ENCODE data around the gene AKNA.
A peak's percentile ranks its signal among the peaks of the same experiment; 100 is the strongest.

Gene AKNA, protein sequence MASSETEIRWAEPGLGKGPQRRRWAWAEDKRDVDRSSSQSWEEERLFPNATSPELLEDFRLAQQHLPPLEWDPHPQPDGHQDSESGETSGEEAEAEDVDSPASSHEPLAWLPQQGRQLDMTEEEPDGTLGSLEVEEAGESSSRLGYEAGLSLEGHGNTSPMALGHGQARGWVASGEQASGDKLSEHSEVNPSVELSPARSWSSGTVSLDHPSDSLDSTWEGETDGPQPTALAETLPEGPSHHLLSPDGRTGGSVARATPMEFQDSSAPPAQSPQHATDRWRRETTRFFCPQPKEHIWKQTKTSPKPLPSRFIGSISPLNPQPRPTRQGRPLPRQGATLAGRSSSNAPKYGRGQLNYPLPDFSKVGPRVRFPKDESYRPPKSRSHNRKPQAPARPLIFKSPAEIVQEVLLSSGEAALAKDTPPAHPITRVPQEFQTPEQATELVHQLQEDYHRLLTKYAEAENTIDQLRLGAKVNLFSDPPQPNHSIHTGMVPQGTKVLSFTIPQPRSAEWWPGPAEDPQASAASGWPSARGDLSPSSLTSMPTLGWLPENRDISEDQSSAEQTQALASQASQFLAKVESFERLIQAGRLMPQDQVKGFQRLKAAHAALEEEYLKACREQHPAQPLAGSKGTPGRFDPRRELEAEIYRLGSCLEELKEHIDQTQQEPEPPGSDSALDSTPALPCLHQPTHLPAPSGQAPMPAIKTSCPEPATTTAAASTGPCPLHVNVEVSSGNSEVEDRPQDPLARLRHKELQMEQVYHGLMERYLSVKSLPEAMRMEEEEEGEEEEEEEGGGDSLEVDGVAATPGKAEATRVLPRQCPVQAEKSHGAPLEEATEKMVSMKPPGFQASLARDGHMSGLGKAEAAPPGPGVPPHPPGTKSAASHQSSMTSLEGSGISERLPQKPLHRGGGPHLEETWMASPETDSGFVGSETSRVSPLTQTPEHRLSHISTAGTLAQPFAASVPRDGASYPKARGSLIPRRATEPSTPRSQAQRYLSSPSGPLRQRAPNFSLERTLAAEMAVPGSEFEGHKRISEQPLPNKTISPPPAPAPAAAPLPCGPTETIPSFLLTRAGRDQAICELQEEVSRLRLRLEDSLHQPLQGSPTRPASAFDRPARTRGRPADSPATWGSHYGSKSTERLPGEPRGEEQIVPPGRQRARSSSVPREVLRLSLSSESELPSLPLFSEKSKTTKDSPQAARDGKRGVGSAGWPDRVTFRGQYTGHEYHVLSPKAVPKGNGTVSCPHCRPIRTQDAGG (N-terminal part only)

DNA sequence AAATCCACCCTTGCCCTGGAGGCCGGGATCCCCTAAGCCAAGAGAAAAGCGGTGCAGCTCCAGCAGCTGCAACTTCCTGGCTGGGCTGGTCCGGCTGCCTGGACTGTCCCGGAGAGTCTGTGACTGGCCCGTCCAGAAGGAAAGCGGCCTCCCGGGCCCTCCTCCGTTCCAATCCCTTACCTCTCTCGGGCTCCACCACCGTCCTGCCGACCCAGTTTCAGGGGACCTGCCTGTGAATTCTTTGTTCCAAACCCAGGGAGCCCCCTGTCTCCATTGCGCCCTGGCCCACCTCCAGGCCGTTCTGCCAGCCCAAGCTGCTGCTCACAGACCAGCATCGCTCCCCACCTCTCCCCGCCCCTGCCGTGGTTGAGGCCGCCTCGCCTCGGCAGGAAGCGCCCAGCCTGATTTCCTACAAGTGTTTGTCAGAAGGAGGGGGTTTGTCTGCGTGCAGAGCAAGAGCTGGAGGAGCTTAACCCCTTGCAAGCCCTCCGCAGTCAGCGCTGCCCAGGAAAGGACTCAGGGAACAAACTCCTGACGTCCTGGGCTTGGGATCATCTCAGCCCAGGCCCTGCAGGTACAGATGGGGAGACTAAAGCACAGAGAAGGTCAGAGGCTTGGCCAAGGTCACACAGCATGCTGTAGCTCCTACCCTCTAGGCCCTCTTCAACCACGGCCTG, at the start of gene AKNA:
Gene AKNA, minus strand, starts transcription at position 303 of the 677 bp plus-strand sequence. CDS start 6,649 bp downstream, outside the sequence.
- no peak for FAIRE-seq
- no peak for DNase-seq (ENCODE audit: insufficient read length, low spot score)
- TF ChIP-seq POLR2A (IDR thresholded peaks at IDR 0.05; ENCODE audit: low read depth, low read length) = no peak

DNA sequence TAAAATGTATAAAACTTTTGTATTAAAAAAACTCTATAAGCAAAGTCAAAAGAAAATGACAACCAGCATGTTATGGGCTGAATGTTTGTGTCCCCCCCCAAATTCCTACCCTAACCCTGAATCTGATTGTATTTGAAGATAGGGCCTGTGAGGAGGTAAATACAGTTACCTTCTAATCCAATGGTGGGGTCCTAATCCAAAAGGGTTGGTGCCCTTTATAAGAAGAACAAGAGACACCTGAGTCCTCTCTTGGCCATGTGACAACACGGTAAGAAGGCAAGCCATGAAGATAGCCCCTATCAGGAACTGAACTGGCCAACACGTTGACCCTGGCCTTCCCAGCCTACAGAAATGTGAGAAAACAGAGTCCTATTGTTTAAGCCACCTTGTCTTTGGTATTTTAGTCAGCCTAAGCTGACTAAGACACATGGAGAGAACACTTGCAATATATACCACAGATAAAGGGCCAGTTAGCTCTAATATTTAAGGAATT, 49.7 kb upstream of the AKNA start:
- FAIRE-seq (no peak), DNase-seq (ENCODE audit: insufficient read length, low spot score) (no peak)
- TF ChIP-seq POLR2A (IDR thresholded peaks at IDR 0.05; ENCODE audit: low read depth, low read length) = no peak

DNA sequence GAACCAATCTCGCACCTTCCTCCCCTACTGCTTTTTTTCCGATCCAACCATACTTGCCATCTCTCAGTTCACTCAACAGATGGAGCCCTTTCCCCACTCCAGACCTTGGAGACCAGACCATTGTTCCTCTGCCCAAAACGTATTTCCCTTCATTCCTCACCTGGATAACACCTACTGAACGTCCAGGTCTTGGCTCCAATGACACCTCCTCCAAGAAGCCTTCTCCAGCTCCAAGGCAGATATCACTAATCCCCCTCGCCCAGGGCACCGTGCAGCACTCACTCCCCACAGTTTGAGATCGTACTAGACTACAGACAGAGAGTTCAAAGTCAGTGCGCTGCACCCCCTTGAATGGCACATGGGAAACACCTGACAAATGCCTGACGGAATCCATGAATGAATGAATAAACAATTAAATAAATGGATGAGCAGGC, 47.1 kb upstream of the AKNA start:
- no peak for TF ChIP-seq POLR2A (IDR thresholded peaks at IDR 0.05; ENCODE audit: low read depth, low read length)
- DNase-seq (ENCODE audit: insufficient read length, low spot score) (peak; percentile 24), FAIRE-seq (peak; percentile 89)

DNA sequence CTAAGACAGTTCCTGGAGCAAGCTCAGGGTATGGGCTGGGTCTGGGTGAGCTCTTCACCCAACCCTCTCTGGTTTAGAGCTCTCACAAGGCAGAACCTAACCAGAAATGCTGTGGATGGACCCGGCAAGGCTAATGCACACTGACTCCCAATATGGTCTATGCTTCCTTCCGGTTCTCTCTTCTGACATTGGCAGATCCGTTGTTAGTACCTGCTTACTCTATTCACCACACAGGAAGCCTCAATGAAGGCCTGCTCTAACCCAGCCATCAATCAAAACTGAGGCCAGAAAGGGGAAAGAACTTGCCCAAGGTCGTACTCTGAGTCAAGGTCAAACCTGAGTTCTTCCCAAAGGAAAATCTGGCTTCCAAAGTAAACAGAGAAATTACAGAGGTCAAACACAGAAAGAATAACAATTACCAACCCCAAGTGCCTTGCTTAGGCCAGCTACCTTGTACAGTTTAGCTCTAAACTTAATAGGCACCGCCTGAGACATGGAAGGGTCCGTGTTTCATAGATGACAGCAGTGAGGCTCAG, 46.0 kb upstream of the AKNA start:
- FAIRE-seq = no peak
- no peak for DNase-seq (ENCODE audit: insufficient read length, low spot score)
- no peak for TF ChIP-seq POLR2A (IDR thresholded peaks at IDR 0.05; ENCODE audit: low read depth, low read length)

DNA sequence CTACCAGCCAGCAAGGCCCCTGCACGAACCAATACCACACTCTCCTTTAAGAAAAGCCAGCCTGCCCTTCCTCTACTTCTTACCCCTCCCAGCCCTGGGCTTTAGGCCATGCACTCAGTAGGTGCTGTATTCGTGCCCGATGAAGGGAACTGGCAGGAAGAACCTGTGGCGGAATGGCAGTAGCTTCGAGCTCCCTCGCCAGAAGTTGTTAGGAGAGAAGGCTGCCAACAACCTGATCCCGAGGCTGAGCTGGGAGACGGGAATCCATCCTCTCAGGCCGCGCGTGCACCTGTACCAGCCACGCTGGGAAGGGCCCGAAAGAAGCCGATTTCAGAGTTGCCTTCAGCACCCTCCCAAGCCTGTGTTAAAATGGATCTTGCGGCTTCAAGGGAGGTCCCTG, 45.3 kb upstream of the AKNA start:
- no peak for TF ChIP-seq POLR2A (IDR thresholded peaks at IDR 0.05; ENCODE audit: low read depth, low read length)
- FAIRE-seq = no peak
- no peak for DNase-seq (ENCODE audit: insufficient read length, low spot score)

DNA sequence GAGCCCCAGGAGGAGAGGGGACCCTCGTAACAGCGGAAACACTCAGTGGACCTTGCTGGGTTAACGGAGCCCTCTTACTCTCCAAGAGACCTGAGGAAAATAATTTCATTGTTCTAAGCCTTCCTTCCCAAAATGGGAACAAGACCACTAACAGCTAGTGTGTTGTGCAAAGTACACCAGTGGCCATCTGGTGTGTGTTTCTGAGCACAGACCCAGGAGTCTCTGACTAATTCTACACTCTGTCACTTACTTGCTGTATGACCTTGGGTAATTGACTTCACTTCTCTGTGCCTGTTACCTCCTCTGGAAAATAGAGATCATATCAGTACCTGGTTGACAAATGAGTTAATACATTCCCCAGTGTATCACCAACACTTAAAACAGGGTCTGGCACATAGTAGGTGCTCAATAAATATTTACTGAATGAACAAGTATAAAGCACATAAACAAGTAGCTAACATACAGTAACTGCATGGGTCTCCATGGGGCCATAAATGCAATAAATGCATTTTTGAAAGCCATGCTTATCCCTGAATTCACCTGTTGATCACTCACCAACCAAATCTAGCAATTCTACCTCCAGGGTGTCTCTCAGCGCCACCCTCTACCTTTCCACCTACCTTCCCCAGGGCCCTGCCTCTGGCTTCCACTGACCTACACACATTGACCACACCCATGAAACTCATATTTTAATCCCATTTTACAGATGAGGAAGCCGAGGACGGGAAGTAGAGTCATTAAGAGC, 44.7 kb upstream of the AKNA start:
- no peak for TF ChIP-seq POLR2A (IDR thresholded peaks at IDR 0.05; ENCODE audit: low read depth, low read length)
- FAIRE-seq (no peak), DNase-seq (ENCODE audit: insufficient read length, low spot score) (no peak)

DNA sequence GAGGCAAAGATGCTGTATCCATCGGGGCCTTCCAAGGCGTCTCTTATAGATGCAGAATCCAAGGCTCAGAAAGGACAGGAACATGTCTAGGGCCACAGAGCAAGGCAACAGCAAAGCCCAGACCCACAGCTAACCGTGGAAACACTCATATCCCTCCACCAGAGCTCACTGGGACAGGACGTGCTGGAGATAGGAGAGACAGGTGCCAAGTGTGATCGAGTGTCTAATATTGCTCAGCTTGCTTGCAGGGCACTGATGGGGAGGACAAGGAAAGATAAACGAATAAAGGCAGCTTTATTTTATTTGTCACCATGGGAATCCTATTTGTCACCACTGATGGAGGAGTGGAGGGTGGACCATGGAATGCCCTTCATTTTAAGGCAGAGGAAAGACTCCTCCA, 44.0 kb upstream of the AKNA start:
- DNase-seq (ENCODE audit: insufficient read length, low spot score) = no peak
- FAIRE-seq = no peak
- no peak for TF ChIP-seq POLR2A (IDR thresholded peaks at IDR 0.05; ENCODE audit: low read depth, low read length)

DNA sequence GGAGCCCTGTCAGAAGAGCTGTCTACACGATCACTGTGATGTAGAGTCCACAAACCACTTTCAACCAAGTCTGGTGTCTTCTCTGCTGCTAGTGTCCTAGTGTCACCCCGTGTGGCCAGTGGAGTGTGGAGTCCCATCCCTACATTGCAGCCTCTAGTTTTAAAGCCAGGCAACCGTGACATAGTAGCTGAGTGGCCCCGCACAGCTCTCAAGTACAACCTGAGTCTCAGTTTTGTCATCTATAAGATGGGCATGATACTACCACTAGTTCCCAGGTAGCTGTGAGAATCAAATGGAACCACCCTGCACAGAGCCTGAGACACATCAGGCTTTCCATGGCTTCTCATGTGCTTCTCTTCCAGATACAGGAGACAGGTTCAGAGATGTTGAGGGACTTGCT, 43.2 kb upstream of the AKNA start:
- FAIRE-seq = no peak
- DNase-seq (ENCODE audit: insufficient read length, low spot score) = no peak
- no peak for TF ChIP-seq POLR2A (IDR thresholded peaks at IDR 0.05; ENCODE audit: low read depth, low read length)

DNA sequence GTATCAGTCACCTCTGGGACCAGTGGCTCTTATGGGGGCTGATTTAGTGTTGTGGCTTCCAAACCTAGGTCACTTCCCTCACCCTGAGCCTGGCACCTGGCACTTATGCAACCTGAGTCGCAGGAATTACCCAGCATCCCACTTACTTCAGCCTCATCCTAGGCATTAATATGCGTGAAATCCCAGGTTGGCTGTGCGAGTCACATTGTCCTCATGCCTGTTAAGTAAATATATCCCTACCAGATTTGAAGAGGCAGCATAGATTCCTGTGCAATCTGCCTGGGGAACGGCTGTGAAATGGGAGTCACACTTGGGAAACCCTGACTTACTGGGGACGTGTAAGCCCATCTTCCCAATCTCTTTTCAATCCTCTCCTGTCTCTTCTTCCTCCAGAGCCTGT, 42.7 kb upstream of the AKNA start:
- FAIRE-seq (no peak), DNase-seq (ENCODE audit: insufficient read length, low spot score) (no peak)
- no peak for TF ChIP-seq POLR2A (IDR thresholded peaks at IDR 0.05; ENCODE audit: low read depth, low read length)

DNA sequence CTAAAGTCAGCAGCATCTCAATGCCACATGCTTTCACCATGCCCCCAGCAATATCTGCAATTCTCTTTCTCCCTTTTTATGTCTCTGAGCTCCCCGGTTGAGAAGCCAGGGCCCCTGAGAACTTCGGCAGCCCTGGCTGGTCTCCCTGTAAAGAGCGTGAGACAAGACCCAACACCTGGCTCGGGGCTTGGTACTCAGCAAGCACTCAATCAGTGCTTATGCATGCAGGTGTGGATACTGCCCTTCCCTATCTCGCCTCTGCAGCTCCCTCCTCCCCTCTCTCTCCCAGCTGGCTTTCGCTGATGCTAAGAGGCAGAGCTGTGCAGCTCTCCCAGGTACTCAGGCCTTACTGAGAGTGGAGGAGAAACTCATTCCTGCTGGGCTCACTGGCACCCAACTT, 41.7 kb upstream of the AKNA start:
- TF ChIP-seq POLR2A (IDR thresholded peaks at IDR 0.05; ENCODE audit: low read depth, low read length) = no peak
- DNase-seq (ENCODE audit: insufficient read length, low spot score) (no peak), FAIRE-seq (no peak)

DNA sequence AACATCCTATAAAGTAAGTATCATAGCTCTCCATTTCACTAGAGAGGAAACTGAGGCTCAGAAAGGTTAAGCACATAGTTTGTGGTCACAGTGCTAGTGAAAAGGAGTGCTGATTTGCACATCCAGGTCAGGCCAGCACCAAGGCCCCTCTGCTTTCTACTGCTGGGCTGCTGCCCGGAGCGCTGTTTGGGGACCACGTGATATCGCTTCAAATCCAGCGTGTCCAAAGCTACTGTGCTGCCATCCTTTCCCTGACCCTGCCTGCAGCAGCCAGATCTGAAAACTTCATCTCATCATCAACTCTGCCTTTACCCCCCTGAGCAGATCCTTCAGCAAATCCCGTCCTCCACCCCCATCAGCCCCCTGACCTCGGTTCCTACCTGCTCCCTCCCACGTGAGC, 40.7 kb upstream of the AKNA start:
- DNase-seq (ENCODE audit: insufficient read length, low spot score) (no peak), FAIRE-seq (no peak)
- no peak for TF ChIP-seq POLR2A (IDR thresholded peaks at IDR 0.05; ENCODE audit: low read depth, low read length)

DNA sequence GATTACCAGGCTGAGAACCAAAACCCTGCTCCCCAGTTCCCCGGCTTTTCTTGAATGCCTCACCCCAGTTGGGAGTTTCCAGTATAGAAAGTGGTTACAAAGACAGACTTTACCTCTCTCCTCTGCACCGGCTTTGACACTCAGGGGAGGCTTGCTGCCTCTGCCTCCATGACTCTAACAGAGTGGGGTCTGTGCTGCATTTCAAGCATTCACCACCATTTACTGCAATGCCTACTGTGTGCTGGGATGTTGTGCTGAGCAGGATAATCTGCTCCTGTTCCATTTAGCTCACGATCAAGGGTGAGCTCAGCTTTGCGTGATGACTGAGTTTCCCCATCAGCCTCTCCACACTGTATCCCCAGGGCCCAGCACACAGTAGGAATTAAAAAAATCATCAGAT, 39.9 kb upstream of the AKNA start:
- DNase-seq (ENCODE audit: insufficient read length, low spot score) = no peak
- TF ChIP-seq POLR2A (IDR thresholded peaks at IDR 0.05; ENCODE audit: low read depth, low read length) = no peak
- FAIRE-seq = no peak
